Ecto neural progenitor cell (in vitro differentiated cells): ENCODE results near the gene UVRAG.

Experiments used
- DNase-seq: peaks from one replicate; pipeline ENCODE4 v3.0.0-alpha.2; 2018; ENCODE audit warnings: low spot score

UVRAG gene

GRCh38 chr11:75784085-75784478 is 30.9 kb upstream of the UVRAG start:
- no peak for DNase-seq

GRCh38 chr11:75784506-75784905 is 30.5 kb upstream of the UVRAG start:
- no peak for DNase-seq

- no peak for DNase-seq
These were observed 29.8 kb upstream of the UVRAG start for GRCh38 chr11:75785187-75785586.

- DNase-seq: no peak
These were observed 28.8 kb upstream of the UVRAG start for GRCh38 chr11:75786101-75786736.

- DNase-seq: no peak
These were observed 25.5 kb upstream of the UVRAG start for GRCh38 chr11:75789521-75789920.

GRCh38 chr11:75790986-75791385 is 24.0 kb upstream of the UVRAG start:
- no peak for DNase-seq

GRCh38 chr11:75792127-75792731 is 22.8 kb upstream of the UVRAG start:
- DNase-seq: no peak

- no peak for DNase-seq
These were observed 21.8 kb upstream of the UVRAG start for GRCh38 chr11:75792997-75793800.

- no peak for DNase-seq
These were observed 21.0 kb upstream of the UVRAG start for GRCh38 chr11:75793966-75794365.

- DNase-seq: no peak
These were observed 19.5 kb upstream of the UVRAG start for GRCh38 chr11:75795276-75796090.

- DNase-seq: no peak
These were observed 18.9 kb upstream of the UVRAG start for GRCh38 chr11:75796091-75796435.

GRCh38 chr11:75797116-75797515 is 17.9 kb upstream of the UVRAG start:
- no peak for DNase-seq

- no peak for DNase-seq
These were observed 17.2 kb upstream of the UVRAG start for GRCh38 chr11:75797792-75798191.

- no peak for DNase-seq
These were observed 14.8 kb upstream of the UVRAG start for GRCh38 chr11:75800136-75800675.

- no peak for DNase-seq
These were observed 14.2 kb upstream of the UVRAG start for GRCh38 chr11:75800728-75801361.

GRCh38 chr11:75801362-75802020 is 13.5 kb upstream of the UVRAG start:
- no peak for DNase-seq

- no peak for DNase-seq
These were observed 12.7 kb upstream of the UVRAG start for GRCh38 chr11:75802021-75802912.

- peak; percentile 79 for DNase-seq
These were observed 11.8 kb upstream of the UVRAG start for GRCh38 chr11:75802913-75803820.

GRCh38 chr11:75809111-75809510 is 5.9 kb upstream of the UVRAG start:
- DNase-seq: no peak
